A673 (cell line): ENCODE results near the gene KANK4.

Experiments used
- EZH2 ChIP-seq: fragments of 200-600 bp; sonication (generic); IDR thresholded peaks from 2 replicates; pipeline ENCODE4 v1.6.1; 2017; ENCODE audit warnings: borderline replicate concordance, low read depth, mild to moderate bottlenecking, mixed read lengths, antibody characterized with exemption, low read length; ENCODE audit not compliant: poor library complexity, severe bottlenecking
- TF ChIP-seq, protein P1 (sequence below): fragments of 300-800, 200-600 bp; sonication (generic); conservative IDR thresholded peaks from 2 replicates; pipeline ENCODE4 v1.5.1; 2017; ENCODE audit warnings: low read depth, mild to moderate bottlenecking, antibody characterized with exemption, low read length, moderate library complexity, mixed read lengths

- TF ChIP-seq, protein P1, sequence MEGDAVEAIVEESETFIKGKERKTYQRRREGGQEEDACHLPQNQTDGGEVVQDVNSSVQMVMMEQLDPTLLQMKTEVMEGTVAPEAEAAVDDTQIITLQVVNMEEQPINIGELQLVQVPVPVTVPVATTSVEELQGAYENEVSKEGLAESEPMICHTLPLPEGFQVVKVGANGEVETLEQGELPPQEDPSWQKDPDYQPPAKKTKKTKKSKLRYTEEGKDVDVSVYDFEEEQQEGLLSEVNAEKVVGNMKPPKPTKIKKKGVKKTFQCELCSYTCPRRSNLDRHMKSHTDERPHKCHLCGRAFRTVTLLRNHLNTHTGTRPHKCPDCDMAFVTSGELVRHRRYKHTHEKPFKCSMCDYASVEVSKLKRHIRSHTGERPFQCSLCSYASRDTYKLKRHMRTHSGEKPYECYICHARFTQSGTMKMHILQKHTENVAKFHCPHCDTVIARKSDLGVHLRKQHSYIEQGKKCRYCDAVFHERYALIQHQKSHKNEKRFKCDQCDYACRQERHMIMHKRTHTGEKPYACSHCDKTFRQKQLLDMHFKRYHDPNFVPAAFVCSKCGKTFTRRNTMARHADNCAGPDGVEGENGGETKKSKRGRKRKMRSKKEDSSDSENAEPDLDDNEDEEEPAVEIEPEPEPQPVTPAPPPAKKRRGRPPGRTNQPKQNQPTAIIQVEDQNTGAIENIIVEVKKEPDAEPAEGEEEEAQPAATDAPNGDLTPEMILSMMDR: no peak
- no peak for TF ChIP-seq EZH2
Measured at GRCh38 chr1:62317021-62317768, 2.0 kb downstream of the KANK4 start.
